ENCODE data around the gene CTBP2.

The CTBP2 gene

DNA sequence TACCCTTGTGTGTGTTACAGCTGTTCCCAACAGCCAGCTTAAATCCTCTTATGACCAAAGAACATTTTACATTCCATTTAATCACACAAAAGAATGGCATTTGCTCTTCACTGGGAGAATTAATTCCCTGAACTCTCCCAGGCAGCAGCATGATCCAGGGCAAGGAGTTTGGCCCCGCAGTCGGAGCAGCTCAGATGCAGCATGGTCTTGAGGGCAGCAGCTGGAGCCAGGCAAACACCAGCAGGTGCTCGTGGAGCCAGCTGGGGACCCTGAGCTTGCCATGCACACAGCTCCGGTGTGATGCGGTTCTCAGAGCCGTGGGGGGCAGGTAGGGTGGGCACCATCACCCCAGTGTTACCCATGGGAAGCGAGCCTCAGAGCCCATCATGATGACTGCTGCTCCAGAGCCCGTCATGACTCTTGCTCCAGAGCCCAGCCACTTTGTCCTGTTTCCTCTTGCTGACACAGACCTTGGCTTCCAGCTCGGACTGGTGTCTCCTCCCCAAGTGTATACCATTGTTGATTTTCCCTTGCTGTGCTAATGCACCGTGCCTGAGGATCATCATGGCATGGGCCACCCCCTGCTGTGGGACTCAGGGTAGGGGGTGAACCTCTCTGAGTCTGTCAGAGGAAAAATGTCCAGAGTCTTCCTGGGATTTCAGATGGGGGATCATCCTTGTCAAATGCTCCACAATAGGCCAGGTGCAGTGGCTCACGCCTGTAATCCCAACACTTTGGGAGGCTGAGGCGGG lies 142.6 kb downstream of the CTBP2 start:
- no peak for DNase-seq

DNA sequence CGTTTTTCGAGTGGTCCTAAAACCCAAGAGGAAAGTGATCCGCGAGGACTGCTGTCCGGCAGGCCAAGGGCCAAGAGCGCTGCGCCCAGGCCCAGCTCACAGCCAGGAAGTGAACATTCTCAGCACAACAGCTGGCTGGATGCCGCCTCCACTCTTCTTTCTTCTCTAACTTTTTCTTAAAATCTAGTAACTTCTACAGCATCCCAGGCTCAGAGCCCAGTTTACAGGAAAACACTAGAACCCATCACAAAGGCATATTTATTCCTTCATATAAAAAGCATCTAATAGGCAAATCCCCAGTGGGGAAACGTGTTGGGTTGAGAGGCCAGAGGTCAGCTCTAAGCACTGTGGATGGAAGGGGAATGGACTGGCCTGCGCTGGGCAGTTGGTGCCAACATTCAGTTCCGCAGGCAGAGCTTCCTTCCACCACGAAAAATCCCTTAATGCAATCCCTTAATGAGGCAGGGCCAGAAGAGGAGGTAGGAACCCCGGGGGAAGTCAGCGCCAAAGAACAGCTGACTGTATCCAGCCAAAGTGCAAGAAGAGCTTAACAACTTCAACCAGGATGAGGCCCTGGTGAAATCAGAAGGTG lies 143.7 kb downstream of the CTBP2 start:
- DNase-seq, result no peak

DNA sequence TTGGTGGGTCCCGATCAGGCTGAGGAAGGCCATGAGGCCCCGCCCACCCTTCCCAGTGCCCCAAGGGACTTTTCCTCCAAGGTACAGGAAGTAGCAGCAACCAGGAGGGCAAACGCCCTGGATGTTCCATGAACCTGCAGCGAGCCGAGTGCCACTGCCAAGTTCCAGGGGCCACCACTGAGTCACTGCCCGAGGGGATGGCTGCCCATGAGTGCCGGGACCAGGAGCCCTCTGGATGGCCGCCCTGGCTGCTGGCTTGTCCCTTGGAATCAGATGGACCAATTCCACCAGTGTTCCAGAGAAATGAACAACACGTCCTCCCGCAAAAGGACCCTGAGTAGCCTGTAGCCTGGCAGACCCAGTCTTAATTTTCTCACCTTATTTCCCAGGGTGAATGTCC lies 144.2 kb downstream of the CTBP2 start:
- no peak for DNase-seq

DNA sequence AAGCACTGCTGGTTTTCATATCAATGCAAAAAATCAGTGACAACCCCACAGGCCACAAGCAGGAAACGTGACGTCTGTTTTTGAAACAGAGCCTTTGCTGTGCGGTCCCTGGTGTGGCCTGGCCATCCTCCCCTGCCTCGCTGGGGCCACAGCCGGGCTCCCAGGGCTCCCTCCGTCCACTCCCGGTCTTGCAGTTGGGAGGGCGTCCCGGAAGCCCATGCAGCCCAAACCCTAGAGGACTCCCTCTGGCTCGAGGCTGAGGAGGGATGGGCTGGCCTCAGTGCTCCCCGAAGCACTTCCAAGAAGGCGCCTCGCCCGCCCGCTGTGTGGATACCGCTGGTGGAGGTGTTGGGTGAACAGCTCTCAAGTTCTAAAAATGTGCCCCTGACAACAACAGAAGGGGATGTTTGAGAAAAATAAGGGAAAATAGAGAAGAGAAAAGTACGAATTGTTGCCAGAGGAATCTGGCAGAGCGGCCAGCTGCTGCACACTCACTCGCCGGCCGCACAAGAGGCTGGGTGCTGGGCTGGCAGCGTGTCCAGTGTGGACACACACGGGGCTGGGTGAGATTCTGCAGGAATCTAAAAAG lies 144.9 kb downstream of the CTBP2 start:
- DNase-seq, result no peak

DNA sequence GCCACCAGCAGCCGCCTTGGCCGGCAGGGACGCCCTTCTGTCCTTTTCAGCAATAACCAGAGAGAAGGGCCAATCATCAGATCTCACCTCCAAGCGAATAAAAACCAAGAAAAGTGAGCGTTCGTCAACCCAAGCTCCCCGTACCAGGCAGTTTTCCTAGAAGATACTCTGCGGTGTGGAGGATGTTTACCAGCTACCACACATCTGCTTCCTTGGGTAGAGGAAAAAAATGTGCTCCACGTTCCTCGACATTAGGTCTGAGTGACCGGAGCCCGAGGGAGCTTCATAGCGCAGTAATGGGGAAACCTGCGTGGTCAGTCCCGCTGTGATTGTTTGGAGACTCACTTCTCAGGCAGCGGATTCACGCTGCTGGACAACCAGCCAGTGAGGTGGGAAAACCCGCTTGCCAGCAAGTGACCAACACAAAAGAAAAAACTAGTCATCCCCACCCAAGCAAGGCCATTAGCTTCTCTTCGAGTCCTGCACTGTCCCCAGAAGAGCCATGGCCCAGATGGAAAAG lies 145.5 kb downstream of the CTBP2 start:
- DNase-seq, result no peak

DNA sequence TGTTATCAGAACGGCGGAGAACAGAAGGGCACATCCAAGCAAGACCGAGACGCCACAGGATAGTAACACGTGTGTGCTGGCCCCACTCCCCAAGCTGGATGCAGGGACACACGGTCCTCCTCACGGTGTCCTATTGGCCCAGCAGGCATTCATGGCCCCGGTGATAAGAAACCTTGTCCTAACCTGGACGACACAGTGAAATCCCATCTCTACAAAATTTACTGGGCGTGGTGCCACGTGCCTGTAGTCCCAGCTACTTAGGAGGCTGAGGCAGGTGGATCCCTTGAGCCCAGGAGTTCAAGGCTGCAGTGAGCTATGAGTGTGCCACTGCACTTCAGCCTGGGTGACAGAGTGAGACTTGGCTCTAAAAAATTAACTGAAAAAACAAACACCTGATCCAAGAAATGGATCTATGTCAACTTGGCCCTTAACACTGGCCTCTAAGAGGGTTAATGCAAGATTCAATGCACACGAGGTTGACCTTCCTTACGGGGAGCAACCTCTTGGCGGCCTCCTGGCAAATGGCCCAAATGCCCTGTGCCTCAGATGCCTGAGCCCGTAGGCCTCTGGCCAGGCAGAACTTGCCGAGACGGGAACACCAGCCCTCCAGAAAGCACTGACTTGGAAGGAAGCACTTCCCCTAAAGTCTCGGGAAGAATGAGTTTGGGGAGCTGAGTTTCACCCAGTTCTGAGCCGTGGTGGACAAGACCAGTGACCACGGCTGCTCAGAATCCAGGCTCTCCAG lies 146.1 kb downstream of the CTBP2 start:
- DNase-seq, result no peak

DNA sequence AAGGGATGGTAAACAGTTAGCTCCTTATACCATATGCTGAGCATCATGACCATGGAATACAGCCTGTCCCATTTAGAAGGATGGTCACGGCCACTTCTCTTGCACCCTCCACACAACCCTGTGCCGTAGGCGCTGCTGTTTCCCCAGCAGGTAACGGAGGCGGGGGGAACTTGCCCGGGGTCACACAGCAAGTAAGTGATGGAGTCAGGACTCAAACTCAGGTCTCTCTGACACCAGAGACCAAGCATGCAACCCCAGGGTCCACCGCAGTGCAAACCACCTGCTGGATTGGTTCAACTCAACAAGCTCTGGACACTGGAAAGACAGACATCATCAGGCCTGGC lies 146.9 kb downstream of the CTBP2 start:
- no peak for DNase-seq

DNA sequence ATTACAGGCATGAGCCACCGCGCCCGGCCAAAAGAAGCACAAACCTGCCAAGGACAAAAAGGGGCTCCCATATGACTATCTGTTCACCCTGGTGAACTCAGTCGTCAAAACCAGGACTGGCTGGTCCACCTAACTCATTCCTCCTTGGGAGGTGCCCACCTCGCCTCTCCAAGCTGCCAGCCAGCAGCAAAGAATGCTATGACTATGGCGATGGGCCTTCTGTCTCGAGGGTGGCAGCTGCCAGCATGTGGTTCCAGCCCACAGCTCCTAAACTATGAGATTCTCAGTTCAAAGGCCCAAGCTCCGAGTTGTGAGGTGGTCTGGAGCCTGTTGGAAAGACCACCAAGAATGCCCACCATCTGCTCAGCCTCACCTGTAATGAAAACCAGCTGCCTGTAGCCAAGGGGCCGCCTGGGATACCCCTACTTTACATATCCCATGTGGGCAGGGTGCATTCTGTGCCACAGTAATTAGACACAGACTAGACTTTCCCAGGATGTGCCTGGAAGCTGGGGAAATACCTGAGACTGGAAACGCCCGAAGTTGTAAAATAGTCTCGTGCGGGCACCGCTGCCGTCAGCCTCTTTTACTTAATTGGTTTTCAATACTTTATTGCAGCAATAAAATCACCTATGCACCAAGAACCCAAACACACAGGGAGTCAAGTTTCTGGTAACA lies 147.4 kb downstream of the CTBP2 start:
- no peak for DNase-seq

- DNase-seq, result no peak
Measured at GRCh38 chr10:125011926-125012705, 148.2 kb downstream of the CTBP2 start.

- DNase-seq, result no peak
Measured at GRCh38 chr10:125011171-125011925, 149.0 kb downstream of the CTBP2 start.

DNA sequence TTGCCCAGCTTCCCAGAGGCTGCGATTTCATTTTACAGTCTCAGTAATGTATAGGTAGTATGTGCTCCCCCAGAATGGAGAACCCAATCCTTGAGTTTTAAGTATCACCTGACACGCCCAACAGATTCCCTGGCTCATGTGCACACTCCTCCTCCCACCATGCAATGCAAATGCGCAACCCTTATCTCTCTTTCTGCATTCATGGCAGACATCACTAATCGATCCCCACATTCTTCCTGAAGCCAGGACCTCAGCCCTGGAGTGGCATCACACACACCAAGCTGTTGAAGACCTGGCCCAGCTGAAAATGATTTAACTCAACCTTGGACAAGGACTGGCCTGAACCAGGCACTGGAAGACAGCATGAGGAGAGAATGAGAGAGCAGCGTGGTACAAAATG lies 150.0 kb downstream of the CTBP2 start:
- DNase-seq, result no peak

DNA sequence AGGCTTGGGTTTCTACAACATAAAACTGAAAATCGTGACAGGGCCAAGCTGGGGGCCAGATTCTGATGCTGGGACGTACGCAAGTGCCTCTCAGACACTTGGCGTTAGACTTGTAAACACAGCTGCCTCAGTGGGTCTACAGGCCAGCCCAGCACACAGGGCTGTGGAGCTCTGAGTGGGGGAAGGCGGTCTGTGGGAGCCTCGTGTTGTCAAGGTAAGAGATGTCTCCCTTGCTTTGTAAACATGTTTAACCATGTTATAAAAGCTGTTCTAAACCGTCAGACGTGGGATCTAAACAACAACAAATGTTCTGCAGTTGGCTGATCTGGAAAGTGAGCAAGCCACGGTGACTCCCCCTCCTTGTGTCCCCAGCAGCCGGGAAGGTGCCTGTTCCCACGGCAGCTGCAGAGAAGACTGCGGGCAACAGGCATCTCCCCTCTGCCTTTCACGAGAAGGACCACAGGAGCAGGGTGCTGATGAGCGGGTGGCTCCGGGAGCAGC lies 150.7 kb downstream of the CTBP2 start:
- no peak for DNase-seq

GRCh38 chr10:125008689-125009638 lies 151.4 kb downstream of the CTBP2 start:
- DNase-seq, result no peak

- DNase-seq, result no peak
Measured at GRCh38 chr10:125007436-125007835, 152.9 kb downstream of the CTBP2 start.

DNA sequence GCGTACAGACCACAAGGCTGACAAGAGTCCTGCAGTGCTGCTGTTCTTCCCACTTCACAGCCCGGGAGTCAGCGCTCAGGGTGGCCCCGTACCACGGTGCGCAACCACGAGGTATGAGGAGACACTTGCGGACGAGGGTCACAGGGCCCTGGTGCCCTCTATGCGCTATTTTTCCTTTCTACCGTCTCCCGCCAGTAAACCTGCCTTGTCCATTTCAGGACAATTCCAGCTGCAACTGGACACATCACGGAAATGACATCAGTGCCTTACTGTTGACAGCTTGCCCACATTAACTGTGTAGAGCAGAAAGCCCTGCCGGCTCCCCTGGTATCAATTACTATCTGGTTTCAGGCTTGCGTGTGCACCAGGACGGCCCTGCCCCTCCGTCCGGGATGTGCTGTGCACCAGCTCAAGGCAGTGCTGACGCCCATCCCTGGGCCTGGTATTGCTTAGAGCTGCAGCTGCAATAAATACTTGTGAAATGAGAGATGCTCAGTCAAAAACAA lies 153.4 kb downstream of the CTBP2 start:
- DNase-seq, result no peak

DNA sequence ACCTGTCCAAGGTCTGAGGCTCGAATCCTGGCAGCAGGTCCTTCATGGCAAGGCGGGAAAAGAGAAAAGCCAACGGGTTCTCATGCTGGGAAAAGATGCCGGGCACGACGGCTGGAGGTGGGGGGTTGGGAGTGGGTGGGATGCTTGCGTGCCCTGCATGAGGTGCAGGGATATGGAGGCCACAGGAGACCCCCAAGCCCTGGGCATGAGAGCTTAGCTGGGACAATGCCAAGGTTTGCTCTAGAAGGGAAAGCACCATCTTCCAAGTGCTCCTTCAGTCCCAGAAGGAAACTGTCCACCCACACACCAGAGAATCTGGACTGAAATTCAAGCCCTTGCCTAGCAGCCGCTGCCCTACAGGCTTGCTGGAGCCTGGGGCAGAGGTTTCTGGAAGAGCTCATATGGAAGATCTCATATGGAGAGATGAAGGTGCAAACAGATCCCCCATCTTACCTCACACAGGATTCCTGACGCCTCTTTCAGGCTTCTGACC lies 154.1 kb downstream of the CTBP2 start:
- no peak for DNase-seq

GRCh38 chr10:125005312-125006187 lies 154.8 kb downstream of the CTBP2 start:
- no peak for DNase-seq

GRCh38 chr10:125004571-125005311 lies 155.6 kb downstream of the CTBP2 start:
- no peak for DNase-seq

Data from activated CD4-positive, alpha-beta T cell treated with anti-CD3 and anti-CD28 coated beads, Interleukin-2, amount 50 U/mL, for 48 hours (primary cell).